PC-9 (cell line): ENCODE measurements around the gene KCNK2. TPM values are rescaled to one million over a fixed set of nuclear protein-coding genes. Genes with fewer than 3 reads are reported as not detected.

ENCODE experiments used
- BruUV-seq: library from RNA; stranded (reverse); fragments of 400-500 nt; replicated peaks from 2 replicates; lab custom pipeline; 2021; lab: Mats Ljungman, UMichigan
- CTCF ChIA-PET: fragments of 300-600 bp; sonication (Branson Sonifier 250); formaldehyde crosslinking; loops from one replicate; lab custom pipeline; 2022; ENCODE audit warnings: antibody characterized with exemption; lab: Charles Lee
- POLR2A ChIA-PET: fragments of 300-600 bp; sonication (Branson Sonifier 250); formaldehyde crosslinking; loops from one replicate; lab custom pipeline; 2022; ENCODE audit warnings: antibody characterized with exemption; ENCODE audit not compliant: unreplicated experiment; lab: Charles Lee
- DNase-seq, 2 experiments: peaks; one replicate each; pipeline versions ENCODE4 v3.0.0 to v3.0.0-alpha.2; 2015 to 2022; ENCODE audit warnings: mixed read lengths in 1 of 2
- H2AFZ ChIP-seq: fragments of 200-600 bp; sonication (generic); 2 replicates; pipeline ENCODE4 v1.8.1; 2017; ENCODE audit warnings: antibody characterized with exemption
- H3F3A ChIP-seq: fragments of 200-600 bp; sonication (generic); 2 replicates; pipeline ENCODE4 v1.8.1; 2017; ENCODE audit warnings: antibody characterized with exemption, mild to moderate bottlenecking, low read depth; ENCODE audit not compliant: insufficient read depth
- H3K27ac ChIP-seq: fragments of 200-600 bp; sonication (generic); 2 replicates; pipeline ENCODE4 v1.6.1; 2016; ENCODE audit warnings: mixed run types
- H3K27me3 ChIP-seq: fragments of 200-600 bp; sonication (generic); 2 replicates; pipeline ENCODE4 v1.6.1; 2016; ENCODE audit warnings: low read depth, mixed run types; ENCODE audit not compliant: insufficient read depth
- H3K36me3 ChIP-seq: fragments of 200-600 bp; sonication (generic); 2 replicates; pipeline ENCODE4 v1.6.1; 2016; ENCODE audit warnings: low read depth, mixed run types
- H3K4me1 ChIP-seq: fragments of 200-600 bp; sonication (generic); replicated peaks from 2 replicates; pipeline ENCODE4 v1.6.1; 2016; ENCODE audit warnings: mixed run types; ENCODE audit not compliant: insufficient read depth
- H3K4me2 ChIP-seq: fragments of 200-600 bp; sonication (generic); 2 replicates; pipeline ENCODE4 v1.6.1; 2017; ENCODE audit warnings: mixed run types
- H3K4me3 ChIP-seq: fragments of 200-600 bp; sonication (generic); 2 replicates; pipeline ENCODE4 v1.6.1; 2016; ENCODE audit warnings: mixed run types
- H3K79me2 ChIP-seq: fragments of 200-600 bp; sonication (generic); 2 replicates; pipeline ENCODE4 v1.6.1; 2017; ENCODE audit warnings: low read depth, mixed run types
- H3K9me2 ChIP-seq: fragments of 200-600 bp; sonication (generic); 2 replicates; pipeline ENCODE4 v1.8.1; 2017; ENCODE audit warnings: mild to moderate bottlenecking; ENCODE audit not compliant: insufficient read depth
- H3K9me3 ChIP-seq: fragments of 200-600 bp; sonication (generic); 2 replicates; pipeline ENCODE4 v1.8.1; 2016; ENCODE audit warnings: low read depth; ENCODE audit not compliant: insufficient read depth
- H4K20me1 ChIP-seq: fragments of 200-600 bp; sonication (generic); 2 replicates; pipeline ENCODE4 v1.8.1; 2017; ENCODE audit not compliant: insufficient read depth
- EZH2 ChIP-seq: fragments of 200-600 bp; sonication (generic); IDR thresholded peaks from 2 replicates; pipeline ENCODE4 v1.8.0; 2017; ENCODE audit warnings: antibody characterized with exemption, low read depth
- intact Hi-C: fragments of 100-400 bp; cut with micrococcal nuclease; formaldehyde crosslinking; loops from one replicate; pipeline ENCODE4 v1.10.0; 2022; ENCODE audit not compliant: unreplicated experiment
- total RNA-seq: library from RNA; stranded (reverse); gene quantifications from 2 replicates; pipeline ENCODE4 v1.2.3, GENCODE V29; 2021
- TF ChIP-seq, protein P1 (sequence below): fragments of 200-600 bp; sonication (generic); conservative IDR thresholded peaks from 2 replicates; pipeline ENCODE4 v1.6.1; 2017; ENCODE audit warnings: mixed run types, antibody characterized with exemption, mild to moderate bottlenecking, moderate library complexity

KCNK2 gene
- total RNA-seq, 1 experiment from 2014 or later, result 0.90 TPM

DNA sequence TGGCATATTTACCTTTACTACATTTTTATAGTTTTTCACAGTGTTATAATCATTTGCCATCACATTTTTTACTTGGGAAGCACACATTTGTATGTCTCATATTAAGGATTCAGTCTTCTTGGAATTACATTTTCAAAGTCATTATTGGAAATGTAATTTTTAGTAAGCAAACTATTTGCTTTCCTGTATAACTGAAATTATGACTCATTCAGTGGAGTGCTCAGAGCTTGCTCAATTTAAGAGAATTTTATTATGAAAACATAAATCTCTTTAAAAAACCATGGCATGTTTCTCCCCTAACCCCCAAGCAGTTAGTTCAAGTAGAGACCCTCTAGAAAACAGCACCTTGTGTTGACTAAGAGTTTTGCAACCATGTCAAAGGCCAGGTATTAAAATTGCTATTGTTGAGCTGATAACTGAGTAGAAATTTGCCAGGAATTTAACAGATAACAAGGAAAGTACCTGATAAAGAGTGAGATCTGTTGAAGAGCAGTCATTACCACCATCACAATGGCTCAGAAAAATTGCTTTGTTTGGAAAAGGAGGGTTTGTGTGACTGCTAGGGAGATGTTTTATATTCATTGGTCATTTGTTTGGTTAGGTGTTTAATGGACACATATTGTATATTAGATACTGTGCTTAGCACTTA is 105.9 kb downstream of the KCNK2 start:
- no peaks in the 10 kb centered on the region for H3K79me2 ChIP-seq
- H3K4me2 ChIP-seq, result no peak overlapping the region
- no peak for DNase-seq
- no peaks in the 10 kb centered on the region for H3K9me2 ChIP-seq
- no peaks in the 10 kb centered on the region for H4K20me1 ChIP-seq
- intact Hi-C loops, result no loop called here
- TF ChIP-seq, protein P1, sequence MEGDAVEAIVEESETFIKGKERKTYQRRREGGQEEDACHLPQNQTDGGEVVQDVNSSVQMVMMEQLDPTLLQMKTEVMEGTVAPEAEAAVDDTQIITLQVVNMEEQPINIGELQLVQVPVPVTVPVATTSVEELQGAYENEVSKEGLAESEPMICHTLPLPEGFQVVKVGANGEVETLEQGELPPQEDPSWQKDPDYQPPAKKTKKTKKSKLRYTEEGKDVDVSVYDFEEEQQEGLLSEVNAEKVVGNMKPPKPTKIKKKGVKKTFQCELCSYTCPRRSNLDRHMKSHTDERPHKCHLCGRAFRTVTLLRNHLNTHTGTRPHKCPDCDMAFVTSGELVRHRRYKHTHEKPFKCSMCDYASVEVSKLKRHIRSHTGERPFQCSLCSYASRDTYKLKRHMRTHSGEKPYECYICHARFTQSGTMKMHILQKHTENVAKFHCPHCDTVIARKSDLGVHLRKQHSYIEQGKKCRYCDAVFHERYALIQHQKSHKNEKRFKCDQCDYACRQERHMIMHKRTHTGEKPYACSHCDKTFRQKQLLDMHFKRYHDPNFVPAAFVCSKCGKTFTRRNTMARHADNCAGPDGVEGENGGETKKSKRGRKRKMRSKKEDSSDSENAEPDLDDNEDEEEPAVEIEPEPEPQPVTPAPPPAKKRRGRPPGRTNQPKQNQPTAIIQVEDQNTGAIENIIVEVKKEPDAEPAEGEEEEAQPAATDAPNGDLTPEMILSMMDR, result no peak
- no peak for TF ChIP-seq EZH2
- H2AFZ ChIP-seq, result no peak overlapping the region
- ChIA-PET POLR2A (no interaction called here), CTCF (no interaction called here)
- BruUV-seq, result no TSS peak
- H3K36me3 ChIP-seq, result no peaks in the 10 kb centered on the region
- H3K4me1 ChIP-seq, result 0 out of 2 replicates have a peak, but pooled peaks cover 3% of the 10 kb centered on the region
- no peaks in the 10 kb centered on the region for H3K9me3 ChIP-seq
- no peak overlapping the region for H3K4me3 ChIP-seq
- H3F3A ChIP-seq, result no peaks in the 10 kb centered on the region
- no peaks in the 10 kb centered on the region for H3K27me3 ChIP-seq
- H3K27ac ChIP-seq, result no peak overlapping the region

DNA sequence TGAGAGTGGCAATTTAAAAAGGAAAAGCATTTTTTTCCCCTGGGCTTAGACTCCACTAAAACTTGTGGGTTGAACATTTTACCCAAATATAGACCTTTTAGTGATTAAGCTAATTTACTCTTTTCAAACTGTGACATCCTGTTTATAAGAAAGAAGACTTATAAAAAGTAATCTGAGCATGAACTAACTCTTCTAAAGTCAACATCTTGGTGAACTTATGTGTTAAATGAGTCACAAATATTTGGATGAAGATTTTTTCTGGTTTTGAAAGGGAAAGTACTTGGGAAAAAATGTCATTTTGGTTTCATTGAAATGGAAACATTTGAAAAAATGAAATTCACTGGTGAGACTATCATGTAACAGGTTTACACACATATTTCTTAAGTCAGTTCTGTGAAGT is 109.8 kb downstream of the KCNK2 start:
- Histone ChIP-seq H2AFZ (no peak overlapping the region), H3K4me3 (no peak overlapping the region), H3F3A (no peaks in the 10 kb centered on the region), H3K27me3 (no peaks in the 10 kb centered on the region), H3K4me2 (no peak overlapping the region), H4K20me1 (no peaks in the 10 kb centered on the region), H3K9me3 (no peaks in the 10 kb centered on the region), H3K27ac (no peak overlapping the region), H3K4me1 (0 out of 2 replicates have a peak, but pooled peaks cover 3% of the 10 kb centered on the region), H3K36me3 (no peaks in the 10 kb centered on the region), H3K9me2 (no peaks in the 10 kb centered on the region), H3K79me2 (no peaks in the 10 kb centered on the region)
- TF ChIP-seq, protein P1, result no peak
- TF ChIP-seq EZH2, result no peak
- ChIA-PET CTCF (no interaction called here), POLR2A (no interaction called here)
- intact Hi-C loops, result no loop called here
- no TSS peak for BruUV-seq
- no peak for DNase-seq

DNA sequence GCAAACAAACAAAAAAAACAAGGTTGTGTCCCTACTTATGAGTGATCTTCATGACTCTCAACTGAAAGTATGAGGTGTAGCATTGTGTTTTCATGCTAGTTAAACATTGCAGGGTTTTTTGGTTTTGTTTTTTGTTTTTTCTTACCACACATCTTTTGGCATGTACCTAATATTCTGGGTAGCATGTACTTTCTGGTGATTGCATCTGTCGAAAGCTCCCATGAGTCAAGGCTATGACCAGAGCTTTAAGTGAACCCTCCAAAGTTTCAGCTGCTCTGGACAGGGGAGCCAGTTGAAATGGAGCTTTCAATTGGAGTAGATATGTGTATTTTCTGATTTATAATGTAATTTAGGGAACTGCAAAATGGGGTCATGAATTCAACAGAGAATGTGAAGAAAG is 115.5 kb downstream of the KCNK2 start:
- no peaks in the 10 kb centered on the region for H4K20me1 ChIP-seq
- no peak overlapping the region for H2AFZ ChIP-seq
- ChIA-PET POLR2A (no interaction called here), CTCF (no interaction called here)
- H3K9me2 ChIP-seq, result no peaks in the 10 kb centered on the region
- no TSS peak for BruUV-seq
- H3K4me1 ChIP-seq, result no peaks in the 10 kb centered on the region
- no peak overlapping the region for H3K4me3 ChIP-seq
- no peaks in the 10 kb centered on the region for H3F3A ChIP-seq
- H3K4me2 ChIP-seq, result no peak overlapping the region
- H3K27me3 ChIP-seq, result no peaks in the 10 kb centered on the region
- no peak for DNase-seq
- H3K36me3 ChIP-seq, result no peaks in the 10 kb centered on the region
- TF ChIP-seq, protein P1, result no peak
- TF ChIP-seq EZH2, result no peak
- H3K9me3 ChIP-seq, result no peaks in the 10 kb centered on the region
- intact Hi-C loops, result no loop called here
- no peak overlapping the region for H3K27ac ChIP-seq
- no peaks in the 10 kb centered on the region for H3K79me2 ChIP-seq
